Sigmoid colon (tissue), 7 donors: Measurements from ENCODE around the gene GRAMD1B. TPM values are rescaled to one million over a fixed set of nuclear protein-coding genes. Genes with fewer than 3 reads are reported as not detected.

Experiments used
- DNase-seq: peaks from one replicate; pipeline ENCODE4 v3.0.0-alpha.2; 2019
- H3K27ac ChIP-seq, 4 donors: fragments of 200-600 bp; sonication (generic); one replicate each; pipeline ENCODE4 v1.5.1; 2016 to 2019; ENCODE audit warnings: mild to moderate bottlenecking in 1 of 4
- H3K27me3 ChIP-seq, 3 donors: fragments of 200-600 bp; sonication (generic); one replicate each; pipeline ENCODE4 v1.5.1; 2019; ENCODE audit warnings: mild to moderate bottlenecking in 1 of 3
- H3K36me3 ChIP-seq, 4 donors: fragments of 200-600 bp; sonication (generic); one replicate each; pipeline ENCODE4 v1.5.1; 2016 to 2019
- H3K4me1 ChIP-seq, 4 donors: fragments of 200-600 bp; sonication (generic); one replicate each; pipeline ENCODE4 v1.5.1; 2017 to 2019
- H3K4me3 ChIP-seq, 4 donors: fragments of 200-600 bp; sonication (generic); one replicate each; pipeline ENCODE4 v1.5.1; 2017 to 2019; ENCODE audit warnings: mild to moderate bottlenecking in 2 of 4, moderate library complexity in 1 of 4
- H3K9me3 ChIP-seq, 4 donors: fragments of 200-600 bp in 3 of 4; sonication (generic) in 3 of 4; one replicate each; pipeline versions ENCODE4 v1.5.1 to v1.6.1; 2013 to 2019
- CTCF ChIP-seq, 4 experiments: fragments of 450-650 bp in 3 of 4; fragments of 200-600 bp in 1 of 4; IDR thresholded peaks; one replicate each; pipeline ENCODE4 v1.5.1; 2016 to 2019; ENCODE audit warnings: antibody characterized with exemption in 4 of 4, mild to moderate bottlenecking in 3 of 4, moderate library complexity in 2 of 4
- EP300 ChIP-seq, 4 donors: sonication (generic); formaldehyde crosslinking; IDR thresholded peaks; one replicate each; pipeline ENCODE4 v1.6.1; 2017; ENCODE audit warnings: antibody characterized with exemption in 4 of 4
- POLR2A ChIP-seq, 2 donors: fragments of 450-650 bp; IDR thresholded peaks; one replicate each; pipeline ENCODE4 v1.6.1; 2016; ENCODE audit warnings: antibody characterized with exemption in 2 of 2, mild to moderate bottlenecking in 2 of 2, moderate library complexity in 2 of 2
- POLR2AphosphoS5 ChIP-seq, 4 donors: sonication (generic); formaldehyde crosslinking; IDR thresholded peaks; one replicate each; pipeline ENCODE4 v1.6.1; 2017; ENCODE audit warnings: antibody characterized with exemption in 4 of 4
- WGBS, 2 donors: extraction: QIAGEN DNeasy Blood & Tissue Kit; methylation state at CpG; one replicate each; pipeline ENCODE4 v1.1.7; 2013; 5-methylcytosine and 5-hydroxymethylcytosine counted together
- intact Hi-C: fragments of 100-400 bp; cut with DNase I; formaldehyde crosslinking; loops from one replicate; pipeline ENCODE4 v1.15.1; 2023
- polyA plus RNA-seq, 3 donors: library from polyadenylated mRNA; stranded (reverse); fragments of 200-250 nt; gene quantifications; one replicate each; pipeline ENCODE4 v1.2.3, GENCODE V29; 2013
- total RNA-seq, 4 donors: library from RNA; depleted of rRNA; stranded (reverse); fragments of >200 nt; gene quantifications; one replicate each; pipeline ENCODE4 v1.1.0, GENCODE V29; 2016
- donor health status: healthy with polysubstance abuse.
- donor health status: Bipolar disorder and iron deficiency.
- donor health status: healthy.

The GRAMD1B gene
- total and polyA plus RNA-seq, 7 donors, result 1.8 to 5.0 (median 3.5) TPM

- H3K36me3 ChIP-seq, result no peaks in the 10 kb centered on the region
- H3K27me3 ChIP-seq, result peaks cover 0 to 3% (median 0%) of the 10 kb centered on the region in 3 donors
- intact Hi-C loops, result no loop called here
- 45 to 66% methylated on average over 5 of the region's 5 CpGs for WGBS, 2 donors
- H3K27ac ChIP-seq, result no peak overlapping the region
- peaks cover 0 to 8% (median under 1%) of the 10 kb centered on the region in 4 donors for H3K4me1 ChIP-seq
- DNase-seq, result no peak
- no peak for TF ChIP-seq POLR2AphosphoS5 (IDR thresholded peaks at IDR 0.05)
- TF ChIP-seq CTCF (IDR thresholded peaks at IDR 0.05), result no peak
- TF ChIP-seq EP300 (IDR thresholded peaks at IDR 0.05), result no peak
- no peak for TF ChIP-seq POLR2A (IDR thresholded peaks at IDR 0.05)
- no peak overlapping the region for H3K4me3 ChIP-seq
- H3K9me3 ChIP-seq, result no peaks in the 10 kb centered on the region
Observed at GRCh38 chr11:123585706-123586105, 155.6 kb downstream of the GRAMD1B start.

GRCh38 chr11:123586568-123586967, 156.5 kb downstream of the GRAMD1B start:
- intact Hi-C loops, result no loop called here
- Histone ChIP-seq H3K9me3 (no peaks in the 10 kb centered on the region), H3K27ac (no peak overlapping the region), H3K4me3 (no peak overlapping the region), H3K36me3 (no peaks in the 10 kb centered on the region), H3K27me3 (no peaks in the 10 kb centered on the region), H3K4me1 (peaks cover 0 to 11% (median 0%) of the 10 kb centered on the region in 4 donors)
- WGBS, 2 donors, result 83 to 92% methylated on average over 8 of the region's 8 CpGs
- DNase-seq, result no peak
- TF ChIP-seq POLR2A (IDR thresholded peaks at IDR 0.05), result no peak
- no peak for TF ChIP-seq POLR2AphosphoS5 (IDR thresholded peaks at IDR 0.05)
- TF ChIP-seq EP300 (IDR thresholded peaks at IDR 0.05), result no peak
- TF ChIP-seq CTCF (IDR thresholded peaks at IDR 0.05), result no peak

- no peaks in the 10 kb centered on the region for H3K27me3 ChIP-seq
- peaks cover 0 to 11% (median 0%) of the 10 kb centered on the region in 4 donors for H3K4me1 ChIP-seq
- 93 to 97% methylated on average over 2 of the region's 2 CpGs for WGBS, 2 donors
- H3K27ac ChIP-seq, result no peak overlapping the region
- H3K36me3 ChIP-seq, result no peaks in the 10 kb centered on the region
- intact Hi-C loops, result no loop called here
- TF ChIP-seq EP300 (IDR thresholded peaks at IDR 0.05) (no peak), POLR2AphosphoS5 (IDR thresholded peaks at IDR 0.05) (no peak), POLR2A (IDR thresholded peaks at IDR 0.05) (no peak), CTCF (IDR thresholded peaks at IDR 0.05) (no peak)
- H3K4me3 ChIP-seq, result no peak overlapping the region
- DNase-seq, result no peak
- no peaks in the 10 kb centered on the region for H3K9me3 ChIP-seq
Observed at GRCh38 chr11:123587044-123587443, 157.0 kb downstream of the GRAMD1B start.

GRCh38 chr11:123587559-123587958, 157.5 kb downstream of the GRAMD1B start:
- Histone ChIP-seq H3K36me3 (no peaks in the 10 kb centered on the region), H3K4me3 (no peak overlapping the region), H3K27me3 (no peaks in the 10 kb centered on the region), H3K9me3 (no peaks in the 10 kb centered on the region), H3K4me1 (peaks cover 0 to 11% (median 0%) of the 10 kb centered on the region in 4 donors), H3K27ac (no peak overlapping the region)
- no peak for DNase-seq
- TF ChIP-seq POLR2A (IDR thresholded peaks at IDR 0.05), result no peak
- no peak for TF ChIP-seq CTCF (IDR thresholded peaks at IDR 0.05)
- intact Hi-C loops, result no loop called here
- 29 to 71% methylated on average over 6 of the region's 6 CpGs for WGBS, 2 donors
